HepG2 (cell line): ENCODE measurements around the gene GADD45GIP1. TPM values are rescaled to one million over a fixed set of nuclear protein-coding genes. Genes with fewer than 3 reads are reported as not detected.

ENCODE experiments used
- ATAC-seq: fragments of 200-7000 bp; cut with Tn5 transposase; 3 replicates; pipeline ENCODE4 v1.9.1; 2020; ENCODE audit warnings: mild to moderate bottlenecking, moderate library complexity
- BruUV-seq: library from RNA; stranded (reverse); fragments of 400-500 nt; replicated peaks from 2 replicates; lab custom pipeline; 2021; lab: Mats Ljungman, UMichigan
- CTCF ChIA-PET: fragments of 300-600 bp; formaldehyde crosslinking; extraction: SDS; loops from one replicate; lab custom pipeline; 2021; ENCODE audit warnings: low total read pairs, inconsistent platforms, low intra/inter-chr PET ratio; lab: Yijun Ruan, JAX
- POLR2A ChIA-PET: fragments of 350-600 bp; sonication (Branson Sonifier 250); formaldehyde crosslinking; loops from one replicate; lab custom pipeline; 2020; ENCODE audit warnings: antibody characterized with exemption, inconsistent platforms; lab: Yijun Ruan, JAX
- DNase-seq: peaks from one replicate; pipeline ENCODE4 v3.0.0-alpha.2; 2015; ENCODE audit warnings: low spot score
- FAIRE-seq: peaks from 3 replicates; lab custom pipeline; 2011; peaks lifted over from hg19 to GRCh38; lab: Jason Lieb, UNC
- H2AFZ ChIP-seq: one replicate; pipeline ENCODE4 v1.6.1; 2011; ENCODE audit warnings: low read length, inconsistent platforms
- H3K27ac ChIP-seq: fragments of 300-600 bp; 3 replicates; pipeline ENCODE4 v1.8.0; 2011; ENCODE audit warnings: mixed run types, mild to moderate bottlenecking, mixed read lengths, low read length, inconsistent platforms; ENCODE audit not compliant: insufficient read depth; ENCODE audit errors: extremely low read length
- H3K27me3 ChIP-seq, 2 experiments: fragments of 200-600 bp in 1 of 2; 2 replicates in 1 of 2; 3 replicates in 1 of 2; pipeline versions ENCODE4 v1.6.0 to v1.8.0; 2011; ENCODE audit warnings: low read length in 2 of 2, mild to moderate bottlenecking in 2 of 2, moderate library complexity in 2 of 2, inconsistent platforms in 1 of 2; ENCODE audit not compliant: insufficient read depth in 2 of 2, control insufficient read depth in 1 of 2
- H3K36me3 ChIP-seq, 2 experiments: fragments of 200-600 bp in 1 of 2; replicated peaks in 1 of 2; 2 replicates in 1 of 2; 3 replicates in 1 of 2; pipeline versions ENCODE4 v1.5.1 to v1.8.0; 2011; ENCODE audit warnings: low read length in 2 of 2, inconsistent platforms in 1 of 2; ENCODE audit not compliant: insufficient read depth in 2 of 2, control insufficient read depth in 1 of 2
- H3K4me1 ChIP-seq: 2 replicates; pipeline ENCODE4 v1.5.1; 2012; ENCODE audit warnings: low read length, inconsistent platforms; ENCODE audit not compliant: insufficient read depth
- H3K4me2 ChIP-seq: 2 replicates; pipeline ENCODE4 v1.6.0; 2011; ENCODE audit warnings: low read depth, low read length, inconsistent platforms
- H3K4me3 ChIP-seq, 3 experiments: fragments of 200-600 bp in 1 of 3; sonication (generic), shearing (Covaris generic) in 1 of 3; replicated peaks in 1 of 3; 2 replicates each; pipeline ENCODE4 v1.5.1; 2011 to 2016; ENCODE audit warnings: low read length in 3 of 3, inconsistent platforms in 2 of 3, low read depth in 2 of 3, mild to moderate bottlenecking in 2 of 3, control low read depth in 1 of 3, mixed read lengths in 1 of 3; ENCODE audit not compliant: insufficient read depth in 1 of 3
- H3K79me2 ChIP-seq: one replicate; pipeline ENCODE4 v1.6.1; 2011; ENCODE audit warnings: low read length, inconsistent platforms; ENCODE audit not compliant: insufficient read depth
- H3K9ac ChIP-seq: 2 replicates; pipeline ENCODE4 v1.6.0; 2011; ENCODE audit warnings: mild to moderate bottlenecking, low read depth, low read length, inconsistent platforms; ENCODE audit not compliant: insufficient read depth
- H3K9me3 ChIP-seq: 2 replicates; pipeline ENCODE4 v1.5.1; 2012; ENCODE audit warnings: mild to moderate bottlenecking, low read length
- H4K20me1 ChIP-seq: 2 replicates; pipeline ENCODE4 v1.6.0; 2011; ENCODE audit warnings: inconsistent platforms, mild to moderate bottlenecking, low read length, moderate library complexity; ENCODE audit not compliant: insufficient read depth
- CBFB ChIP-seq: sonication (generic); formaldehyde crosslinking; IDR thresholded peaks from 2 replicates; pipeline ENCODE4 v1.4.0; 2020; ENCODE audit warnings: missing genetic modification reagents
- HDAC1 ChIP-seq: sonication (generic); formaldehyde crosslinking; IDR thresholded peaks from 2 replicates; pipeline ENCODE4 v1.5.1; 2020; ENCODE audit warnings: mild to moderate bottlenecking, missing genetic modification reagents
- MAFF ChIP-seq: IDR thresholded peaks from 2 replicates; pipeline ENCODE4 v1.6.1; 2011; ENCODE audit warnings: low read depth, low read length, improper control_type of control experiment
- MBD4 ChIP-seq: IDR thresholded peaks from 2 replicates; pipeline ENCODE4 v1.6.1; 2012; ENCODE audit warnings: low read length, inconsistent platforms, borderline replicate concordance
- MED13 ChIP-seq: sonication (generic); formaldehyde crosslinking; IDR thresholded peaks from 2 replicates; pipeline ENCODE4 v1.5.0; 2020; ENCODE audit warnings: missing genetic modification reagents
- MTF1 ChIP-seq: sonication (generic); formaldehyde crosslinking; IDR thresholded peaks from 2 replicates; pipeline ENCODE4 v1.5.0; 2020; ENCODE audit warnings: missing genetic modification reagents
- RELA ChIP-seq: sonication (generic); formaldehyde crosslinking; IDR thresholded peaks from 2 replicates; pipeline ENCODE4 v1.4.0; 2020; ENCODE audit warnings: missing genetic modification reagents
- REPIN1 ChIP-seq: sonication (generic); formaldehyde crosslinking; IDR thresholded peaks from 2 replicates; pipeline ENCODE4 v1.8.0; 2022; ENCODE audit warnings: missing genetic modification reagents, low read depth, mild to moderate bottlenecking, borderline replicate concordance
- SALL1 ChIP-seq: sonication (generic); formaldehyde crosslinking; IDR thresholded peaks from 2 replicates; pipeline ENCODE4 v1.8.0; 2022; ENCODE audit warnings: mild to moderate bottlenecking, missing genetic modification reagents
- SRSF1 ChIP-seq: fragments of 200-400 bp; formaldehyde crosslinking; optimal IDR thresholded peaks from 2 replicates; pipeline ENCODE3; 2017; ENCODE audit warnings: mild to moderate bottlenecking, low read depth, low read length, moderate library complexity
- STAT5B ChIP-seq: sonication (generic); formaldehyde crosslinking; IDR thresholded peaks from 2 replicates; pipeline ENCODE4 v1.4.0; 2020; ENCODE audit warnings: missing genetic modification reagents
- TARDBP ChIP-seq: sonication (generic); formaldehyde crosslinking; IDR thresholded peaks from 2 replicates; pipeline ENCODE4 v1.8.0; 2022; ENCODE audit warnings: mild to moderate bottlenecking, missing genetic modification reagents
- TCF7 ChIP-seq: sonication (generic); IDR thresholded peaks from 2 replicates; pipeline ENCODE4 v1.6.1; 2016; ENCODE audit warnings: antibody characterized with exemption, low read depth
- ZFP36 ChIP-seq: fragments of 150-350 bp; IDR thresholded peaks from 2 replicates; pipeline ENCODE4 v1.6.1; 2018; ENCODE audit warnings: borderline replicate concordance, low read length, low read depth; ENCODE audit not compliant: partially characterized antibody
- ZFX ChIP-seq: sonication (generic); formaldehyde crosslinking; IDR thresholded peaks from 2 replicates; pipeline ENCODE4 v1.4.0; 2020; ENCODE audit warnings: mild to moderate bottlenecking, low read depth, missing genetic modification reagents, moderate library complexity
- ZMYM2 ChIP-seq: sonication (generic); formaldehyde crosslinking; IDR thresholded peaks from 2 replicates; pipeline ENCODE4 v1.8.0; 2022; ENCODE audit warnings: mild to moderate bottlenecking, missing genetic modification reagents
- ZNF234 ChIP-seq: sonication (generic); formaldehyde crosslinking; conservative IDR thresholded peaks from 2 replicates; pipeline ENCODE4 v1.5.1; 2020; ENCODE audit warnings: mild to moderate bottlenecking, missing genetic modification reagents
- ZNF567 ChIP-seq: sonication (generic); formaldehyde crosslinking; IDR thresholded peaks from 2 replicates; pipeline ENCODE4 v1.8.1; 2023; ENCODE audit warnings: mild to moderate bottlenecking, missing genetic modification reagents, borderline replicate concordance
- ZNF569 ChIP-seq: sonication (generic); formaldehyde crosslinking; IDR thresholded peaks from 2 replicates; pipeline ENCODE4 v1.5.0; 2020; ENCODE audit warnings: mild to moderate bottlenecking, missing genetic modification reagents, moderate library complexity, borderline replicate concordance
- ZNF652 ChIP-seq: IDR thresholded peaks from 2 replicates; pipeline ENCODE4 v1.6.1; 2016; ENCODE audit warnings: low read depth, borderline replicate concordance
- ZNF891 ChIP-seq: sonication (generic); formaldehyde crosslinking; IDR thresholded peaks from 2 replicates; pipeline ENCODE4 v1.5.0; 2020; ENCODE audit warnings: mild to moderate bottlenecking, missing genetic modification reagents
- WGBS: methylation state at CpG from one replicate; pipeline ENCODE4 v1.1.6; 2017; ENCODE audit warnings: low lambda C conversion rate; 5-methylcytosine and 5-hydroxymethylcytosine counted together
- in situ Hi-C: cut with HindIII; loops from 2 replicates; pipeline ENCODE4 v1.10.0; 2017; ENCODE audit warnings: low pct_unique_long_range_greater_than_20kb; ENCODE audit not compliant: extremely low pct_ligation_motif_present
- intact Hi-C: fragments of 100-400 bp; cut with micrococcal nuclease; formaldehyde crosslinking; loops from one replicate; pipeline ENCODE4 v1.10.0; 2022; ENCODE audit not compliant: unreplicated experiment
- polyA plus RNA-seq, 8 experiments: library from polyadenylated mRNA; depleted of rRNA in 3 of 8; stranded (reverse) in 7 of 8; unstranded in 1 of 8; fragments of >200 nt; fragmentation: Illumina TruSeq in 4 of 8; extraction: Trizol in 4 of 8; gene quantifications; 2 replicates each; pipeline versions ENCODE4 v1.2.1 to v1.2.3, GENCODE V29; 2011 to 2016; ENCODE audit warnings: low read depth in 4 of 8, missing spikeins in 1 of 8, mixed read lengths in 1 of 8; ENCODE audit not compliant: insufficient read depth in 1 of 8
- total RNA-seq, 5 experiments: library from RNA; depleted of rRNA; stranded (reverse); fragments of >200 nt; fragmentation: Illumina TruSeq; extraction: Trizol; gene quantifications; 2 replicates each; pipeline ENCODE4 v1.2.3, GENCODE V29; 2016; ENCODE audit warnings: low read depth in 1 of 5
- TF ChIP-seq, protein P1 (sequence below): sonication (generic); formaldehyde crosslinking; IDR thresholded peaks from 2 replicates; pipeline ENCODE4 v1.8.1; 2023; ENCODE audit warnings: mild to moderate bottlenecking, inconsistent platforms, moderate library complexity, missing genetic modification reagents, borderline replicate concordance
- TF ChIP-seq, protein P2 (sequence below): sonication (generic); formaldehyde crosslinking; IDR thresholded peaks from 2 replicates; pipeline ENCODE4 v1.4.0; 2020; ENCODE audit warnings: missing genetic modification reagents

The GADD45GIP1 gene
- total and polyA plus RNA-seq, 2 of the 13 experiments (the other 11 are each of a cell fraction or from before 2014, with no cell fraction given), result 24.6 to 30.7 TPM

DNA sequence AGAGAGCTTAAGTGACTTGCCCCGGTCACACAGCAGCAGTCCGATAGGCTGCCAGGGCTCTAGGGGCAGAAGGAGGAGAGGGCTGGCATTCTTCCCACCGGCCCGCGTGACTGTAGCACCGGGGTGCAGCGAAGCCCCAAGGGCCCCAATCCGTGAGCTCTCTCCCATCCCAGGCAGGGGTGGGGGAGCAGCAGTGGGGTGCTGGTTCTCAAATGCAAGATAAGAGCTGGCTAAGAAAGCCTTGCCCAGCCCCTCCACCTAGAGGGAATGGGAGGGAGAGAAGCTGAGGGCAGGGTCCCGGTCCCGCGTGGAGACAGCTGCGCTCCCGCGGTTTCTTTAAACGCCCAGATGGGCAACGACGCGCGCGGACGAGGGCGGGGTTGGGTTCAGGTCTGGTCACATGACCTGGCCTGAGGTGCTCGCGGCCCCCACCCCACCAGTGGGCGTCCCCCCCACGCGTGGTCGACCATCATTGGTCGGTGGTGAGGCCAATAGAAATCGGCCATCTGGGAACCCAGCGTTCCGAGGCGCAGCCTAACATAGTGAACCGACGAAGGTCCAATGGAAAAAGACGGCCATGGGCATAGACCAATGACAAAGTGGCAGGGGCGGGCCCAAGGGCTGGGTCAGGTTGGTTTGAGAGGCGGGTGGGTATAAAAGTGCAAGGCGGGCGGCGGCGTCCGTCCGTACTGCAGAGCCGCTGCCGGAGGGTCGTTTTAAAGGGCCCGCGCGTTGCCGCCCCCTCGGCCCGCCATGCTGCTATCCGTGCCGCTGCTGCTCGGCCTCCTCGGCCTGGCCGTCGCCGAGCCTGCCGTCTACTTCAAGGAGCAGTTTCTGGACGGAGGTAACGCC, 18.9 kb downstream of the GADD45GIP1 start, which contains the start of gene CALR:
TSS of gene CALR (plus strand) at position 683 of the 852 bp plus-strand sequence. CDS start at position 754, 71 bp downstream.
- intact Hi-C loops (no loop called here), in situ Hi-C loops (no loop called here)
- POLR2A ChIA-PET, result interaction anchor here (0.9 to 1.8 kb wide), 8 partner anchors 8 to 117 kb away, joined by 3 to 16 read pairs (median 5); partner anchors contain the start of gene GCDH
- FAIRE-seq, result peak; percentile 86
- DNase-seq, result peak; percentile 98
- H3K36me3 ChIP-seq, result peaks cover 8 to 30% of the 10 kb centered on the region in 2 experiments
- H3K9ac ChIP-seq, result peak within 1 kb of the TSS; percentile 99
- WGBS, result 0% methylated on average over 32 of the region's 63 CpGs
- peaks cover 13% of the 10 kb centered on the region for H4K20me1 ChIP-seq
- peaks cover 32% of the 10 kb centered on the region for H3K79me2 ChIP-seq
- BruUV-seq, result no TSS peak
- no peak within 1 kb of the TSS for H2AFZ ChIP-seq
- peak within 1 kb of the TSS; percentile 96 for H3K4me2 ChIP-seq
- CTCF ChIA-PET, result no interaction called here
- peak within 1 kb of the TSS; percentile 84 to 97 (median 88) for H3K4me3 ChIP-seq
- H3K4me1 ChIP-seq, result peaks cover 51% of the 10 kb centered on the region
- peak; percentile 91 for ATAC-seq
- peaks cover 0 to 5% of the 10 kb centered on the region in 2 experiments; a peak in 1 of 5 replicates for H3K27me3 ChIP-seq
- peak within 1 kb of the TSS; percentile 79 for H3K27ac ChIP-seq
- no peaks in the 10 kb centered on the region for H3K9me3 ChIP-seq
- no peak for TF ChIP-seq MBD4
- TF ChIP-seq ZNF891 (CRISPR knock-in tag), result no peak
- peak; percentile 84 for TF ChIP-seq ZFX (CRISPR knock-in tag)
- no peak for TF ChIP-seq MAFF
- TF ChIP-seq ZNF652 (CRISPR knock-in tag), result no peak
- peak; percentile 60; the same call in 1 of the 2 replicates for TF ChIP-seq CBFB
- TF ChIP-seq ZNF234 (CRISPR knock-in tag), result no peak
- peak; percentile 67; the same call in 1 of the 2 replicates for TF ChIP-seq SALL1 (CRISPR knock-in tag)
- no peak for TF ChIP-seq ZFP36
- no peak for TF ChIP-seq SRSF1
- TF ChIP-seq STAT5B, result no peak
- 0 out of 2 replicates have a peak, but pooled peaks have one; percentile 24 for TF ChIP-seq ZNF569 (CRISPR knock-in tag)
- TF ChIP-seq REPIN1 (CRISPR knock-in tag), result no peak; the same call in 1 of the 2 replicates
- TF ChIP-seq ZNF567, result no peak
- TF ChIP-seq TCF7, result no peak
- 0 out of 2 replicates have a peak, but pooled peaks have one; percentile 59 for TF ChIP-seq MED13 (CRISPR knock-in tag)
- no peak; the same call in 1 of the 2 replicates for TF ChIP-seq TARDBP (CRISPR knock-in tag)
- no peak; the same call in 1 of the 2 replicates for TF ChIP-seq ZMYM2 (CRISPR knock-in tag)
- peak; percentile 71 for TF ChIP-seq HDAC1 (CRISPR knock-in tag)
- TF ChIP-seq RELA (CRISPR knock-in tag), result no peak
- TF ChIP-seq, protein P1, sequence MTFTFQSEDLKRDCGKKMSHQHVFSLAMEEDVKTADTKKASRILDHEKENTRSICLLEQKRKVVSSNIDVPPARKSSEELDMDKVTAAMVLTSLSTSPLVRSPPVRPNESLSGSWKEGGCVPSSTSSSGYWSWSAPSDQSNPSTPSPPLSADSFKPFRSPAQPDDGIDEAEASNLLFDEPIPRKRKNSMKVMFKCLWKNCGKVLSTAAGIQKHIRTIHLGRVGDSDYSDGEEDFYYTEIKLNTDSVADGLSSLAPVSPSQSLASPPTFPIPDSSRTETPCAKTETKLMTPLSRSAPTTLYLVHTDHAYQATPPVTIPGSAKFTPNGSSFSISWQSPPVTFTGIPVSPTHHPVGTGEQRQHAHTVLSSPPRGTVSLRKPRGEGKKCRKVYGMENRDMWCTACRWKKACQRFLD (CRISPR knock-in tag), result 0 out of 2 replicates have a peak, but pooled peaks have one; percentile 22
- TF ChIP-seq, protein P2, sequence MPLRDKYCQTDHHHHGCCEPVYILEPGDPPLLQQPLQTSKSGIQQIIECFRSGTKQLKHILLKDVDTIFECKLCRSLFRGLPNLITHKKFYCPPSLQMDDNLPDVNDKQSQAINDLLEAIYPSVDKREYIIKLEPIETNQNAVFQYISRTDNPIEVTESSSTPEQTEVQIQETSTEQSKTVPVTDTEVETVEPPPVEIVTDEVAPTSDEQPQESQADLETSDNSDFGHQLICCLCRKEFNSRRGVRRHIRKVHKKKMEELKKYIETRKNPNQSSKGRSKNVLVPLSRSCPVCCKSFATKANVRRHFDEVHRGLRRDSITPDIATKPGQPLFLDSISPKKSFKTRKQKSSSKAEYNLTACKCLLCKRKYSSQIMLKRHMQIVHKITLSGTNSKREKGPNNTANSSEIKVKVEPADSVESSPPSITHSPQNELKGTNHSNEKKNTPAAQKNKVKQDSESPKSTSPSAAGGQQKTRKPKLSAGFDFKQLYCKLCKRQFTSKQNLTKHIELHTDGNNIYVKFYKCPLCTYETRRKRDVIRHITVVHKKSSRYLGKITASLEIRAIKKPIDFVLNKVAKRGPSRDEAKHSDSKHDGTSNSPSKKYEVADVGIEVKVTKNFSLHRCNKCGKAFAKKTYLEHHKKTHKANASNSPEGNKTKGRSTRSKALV, result no peak
- TF ChIP-seq MTF1 (CRISPR knock-in tag), result no peak
